ENCODE measurements around the gene FRMD1. TPM values are rescaled to one million over a fixed set of nuclear protein-coding genes. Genes with fewer than 3 reads are reported as not detected.

FRMD1 gene
- total and polyA plus RNA-seq, 2 donors (not counting 3 experiments of a cell fraction or from before 2014, with no cell fraction given), result not detected

- H4K20me1 ChIP-seq (replicated peaks; ENCODE audit: control insufficient read depth, extremely low read depth, insufficient read depth, low read length), result no peaks in the 10 kb centered on the region
- DNase-seq (ENCODE audit: low read depth, low spot score), result no peak
- no peaks in the 10 kb centered on the region for H3K9me1 ChIP-seq (replicated peaks; ENCODE audit: control insufficient read depth, extremely low read depth, insufficient read depth, low read length)
- TF ChIP-seq JUN (IDR thresholded peaks at IDR 0.05; ENCODE audit: borderline replicate concordance, insufficient read depth, insufficient read length, low read depth), result no peak
- TF ChIP-seq FOS (IDR thresholded peaks at IDR 0.05; ENCODE audit: borderline replicate concordance, insufficient read depth, low read length), result no peak
- TF ChIP-seq POLR2A (IDR thresholded peaks at IDR 0.05; ENCODE audit: low read depth, low read length), result no peak
- no peak for TF ChIP-seq GATA2 (IDR thresholded peaks at IDR 0.05; ENCODE audit: insufficient read depth, insufficient read length, low read depth, low read length)
- TF ChIP-seq POLR2AphosphoS5 (IDR thresholded peaks at IDR 0.05; ENCODE audit: insufficient read depth, low read depth, low read length), result no peak
- no peak for TF ChIP-seq MYC (IDR thresholded peaks at IDR 0.05; ENCODE audit: low read depth, low read length)
- TF ChIP-seq MAX (IDR thresholded peaks at IDR 0.05; ENCODE audit: insufficient read depth, insufficient read length), result no peak
- no peak for TF ChIP-seq EZH2 (IDR thresholded peaks at IDR 0.05; ENCODE audit: borderline replicate concordance, low read depth, low read length, severe bottlenecking)
- H2AFZ ChIP-seq (ENCODE audit: low read depth, low read length), result no peak overlapping the region
- ChIA-PET POLR2A (no interaction called here), CTCF (no interaction called here)
- no peaks in the 10 kb centered on the region for H3K79me2 ChIP-seq (ENCODE audit: control insufficient read depth, insufficient read depth, low read length)
- no peak overlapping the region for H3K9ac ChIP-seq (replicated peaks; ENCODE audit: extremely low read depth, insufficient read depth, low read length)
- H3K9me3 ChIP-seq (replicated peaks; ENCODE audit: control insufficient read depth, insufficient read depth, low read length), result peaks cover 2% of the 10 kb centered on the region
- H3K4me3 ChIP-seq (replicated peaks in 1 of 3; ENCODE audit: insufficient read depth in 1 of 3, low read depth in 1 of 3, low read length in 3 of 3), result no peak overlapping the region
- H3K4me1 ChIP-seq (ENCODE audit: control insufficient read depth, extremely low read depth, insufficient read depth, low read length), result peaks cover 11% of the 10 kb centered on the region
- intact Hi-C loops (cut with micrococcal nuclease), result loop anchor here (5.0 to 10.0 kb wide), 3 partner anchors 48 to 215 kb away; partner anchors contain the start of gene AFDN
- H3K36me3 ChIP-seq (ENCODE audit: control insufficient read depth in 2 of 2, extremely low read depth in 1 of 2, insufficient read depth in 2 of 2, low read length in 2 of 2), result no peaks in the 10 kb centered on the region
- no peak overlapping the region for H3K4me2 ChIP-seq (ENCODE audit: insufficient read depth, low read length)
- no peaks in the 10 kb centered on the region for H3K27me3 ChIP-seq (ENCODE audit: control insufficient read depth in 2 of 2, insufficient read depth in 2 of 2, low read length in 2 of 2)
- dilution Hi-C loops (cut with MboI; ENCODE audit: extremely low pct_ligation_motif_present, low sequenced_read_pairs), result no loop called here
- no TSS peak for BruUV-seq (replicated peaks)
- no peak overlapping the region for H3K27ac ChIP-seq (ENCODE audit: insufficient read depth, low read depth, low read length)
- FAIRE-seq, result no peak
These were observed 39.2 kb downstream of the FRMD1 start for GRCh38 chr6:168039849-168040248.

- Histone ChIP-seq H2AFZ (ENCODE audit: low read depth, low read length) (no peak overlapping the region), H3K27me3 (ENCODE audit: control insufficient read depth in 2 of 2, insufficient read depth in 2 of 2, low read length in 2 of 2) (no peaks in the 10 kb centered on the region), H3K4me2 (ENCODE audit: insufficient read depth, low read length) (no peak overlapping the region), H3K27ac (ENCODE audit: insufficient read depth, low read depth, low read length) (no peak overlapping the region), H3K4me3 (replicated peaks in 1 of 3; ENCODE audit: insufficient read depth in 1 of 3, low read depth in 1 of 3, low read length in 3 of 3) (no peak overlapping the region), H3K9me3 (replicated peaks; ENCODE audit: control insufficient read depth, insufficient read depth, low read length) (peaks cover 2% of the 10 kb centered on the region), H3K36me3 (ENCODE audit: control insufficient read depth in 2 of 2, extremely low read depth in 1 of 2, insufficient read depth in 2 of 2, low read length in 2 of 2) (no peaks in the 10 kb centered on the region), H3K9me1 (replicated peaks; ENCODE audit: control insufficient read depth, extremely low read depth, insufficient read depth, low read length) (no peaks in the 10 kb centered on the region), H3K79me2 (ENCODE audit: control insufficient read depth, insufficient read depth, low read length) (no peaks in the 10 kb centered on the region), H3K9ac (replicated peaks; ENCODE audit: extremely low read depth, insufficient read depth, low read length) (no peak overlapping the region), H4K20me1 (replicated peaks; ENCODE audit: control insufficient read depth, extremely low read depth, insufficient read depth, low read length) (no peaks in the 10 kb centered on the region), H3K4me1 (ENCODE audit: control insufficient read depth, extremely low read depth, insufficient read depth, low read length) (peaks cover 11% of the 10 kb centered on the region)
- no TSS peak for BruUV-seq (replicated peaks)
- intact Hi-C loops (cut with micrococcal nuclease) (loop anchor here (5.0 to 10.0 kb wide), 3 partner anchors 47 to 214 kb away; partner anchors contain the start of gene AFDN), dilution Hi-C loops (cut with MboI; ENCODE audit: extremely low pct_ligation_motif_present, low sequenced_read_pairs) (no loop called here)
- CTCF ChIA-PET, result no interaction called here
- TF ChIP-seq MYC (IDR thresholded peaks at IDR 0.05; ENCODE audit: low read depth, low read length) (no peak), POLR2AphosphoS5 (IDR thresholded peaks at IDR 0.05; ENCODE audit: insufficient read depth, low read depth, low read length) (no peak), POLR2A (IDR thresholded peaks at IDR 0.05; ENCODE audit: low read depth, low read length) (no peak), MAX (IDR thresholded peaks at IDR 0.05; ENCODE audit: insufficient read depth, insufficient read length) (no peak), GATA2 (IDR thresholded peaks at IDR 0.05; ENCODE audit: insufficient read depth, insufficient read length, low read depth, low read length) (no peak), FOS (IDR thresholded peaks at IDR 0.05; ENCODE audit: borderline replicate concordance, insufficient read depth, low read length) (no peak), JUN (IDR thresholded peaks at IDR 0.05; ENCODE audit: borderline replicate concordance, insufficient read depth, insufficient read length, low read depth) (no peak), EZH2 (IDR thresholded peaks at IDR 0.05; ENCODE audit: borderline replicate concordance, low read depth, low read length, severe bottlenecking) (no peak), CTCF (IDR thresholded peaks at IDR 0.05; ENCODE audit: extremely low read depth in 1 of 2, insufficient read depth in 1 of 2, low read depth in 1 of 2, low read length in 2 of 2) (no peak)
- no peak for DNase-seq (ENCODE audit: low read depth, low spot score)
- POLR2A ChIA-PET, result no interaction called here
- no peak for FAIRE-seq
These were observed 39.7 kb downstream of the FRMD1 start for GRCh38 chr6:168039301-168039700.
